GM19025 (cell line): Measurements from ENCODE around the gene SF3B6.
"Not testable (repeated sequence)": the region's sequence is repeated elsewhere in the genome, so short reads cannot be mapped to it uniquely, and the experiment has no call there.

Experiments used
- ATAC-seq: cut with Tn5 transposase; IDR thresholded peaks from one replicate; pipeline ENCODE4 v1.9.1; 2021; ENCODE audit warnings: mild to moderate bottlenecking, low read depth, moderate library complexity; ENCODE audit not compliant: unreplicated experiment

SF3B6 gene

DNA sequence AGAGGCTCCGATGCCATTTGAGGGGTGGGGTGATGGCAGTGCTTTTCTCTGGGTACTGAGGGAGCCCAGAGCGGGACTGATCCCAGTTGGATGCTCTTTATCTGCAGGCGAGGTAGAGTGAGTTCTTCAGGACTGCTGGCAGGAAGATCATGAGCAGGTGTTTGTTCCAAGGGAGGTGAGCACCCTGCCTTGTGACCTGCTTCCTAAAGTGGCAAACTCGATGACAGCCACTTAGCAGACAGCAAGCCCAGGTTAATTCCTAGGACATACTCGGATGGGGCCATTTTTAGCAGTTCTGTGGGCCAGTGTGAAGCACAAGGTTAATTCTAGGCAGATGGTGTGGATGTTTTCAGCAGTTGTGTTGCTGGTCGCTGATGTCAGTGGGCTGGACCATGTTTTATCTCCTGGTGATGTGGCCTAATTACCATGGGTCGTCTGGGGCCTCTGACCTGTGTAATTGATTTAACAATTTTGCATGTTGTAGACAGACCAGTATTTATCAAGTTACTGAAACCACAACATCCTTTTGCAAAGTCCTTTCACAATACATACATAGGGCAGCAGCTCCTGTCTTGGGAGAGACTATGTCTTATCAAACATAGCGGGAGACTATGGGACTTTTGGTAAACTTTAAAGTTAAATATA, 21.6 kb downstream of the SF3B6 start:
- no peak for ATAC-seq

DNA sequence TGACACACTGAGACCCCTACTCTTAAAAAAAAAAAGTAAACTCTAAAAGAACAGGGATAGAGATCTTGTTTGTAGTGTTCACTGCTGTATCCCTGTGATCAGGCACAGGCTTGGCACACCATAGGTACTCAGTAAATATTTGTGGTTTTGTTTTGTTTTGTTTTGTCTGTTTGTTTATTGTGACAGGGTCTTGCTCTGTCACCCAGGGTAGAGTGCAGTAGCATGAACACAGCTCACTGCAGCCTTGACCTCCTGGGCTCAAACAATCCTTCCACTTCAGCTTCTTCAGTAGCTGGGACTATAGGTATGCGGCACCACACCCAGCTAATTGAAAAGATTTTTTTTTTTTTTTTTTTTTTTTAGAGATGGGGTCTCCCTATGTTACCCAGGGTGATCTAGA, 23.2 kb downstream of the SF3B6 start:
- ATAC-seq = no peak

DNA sequence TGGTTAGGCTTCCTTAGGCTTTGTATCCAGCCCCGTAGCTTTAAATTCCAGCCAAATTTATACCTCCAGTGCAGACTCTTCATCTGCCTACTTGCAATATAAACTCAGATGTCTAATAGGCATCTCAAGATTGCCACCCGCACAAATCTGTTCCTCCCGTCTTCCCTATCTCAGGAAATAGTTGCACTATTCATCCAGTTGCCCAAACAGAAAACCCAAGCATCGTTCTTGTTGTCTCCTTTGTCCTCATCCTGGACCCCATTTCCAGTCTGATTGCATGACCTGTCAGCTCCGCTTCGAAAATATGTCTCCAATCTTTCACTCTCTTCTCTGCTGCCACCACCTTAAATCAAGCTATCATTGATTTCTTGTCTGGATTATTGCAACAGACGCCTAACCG, 24.3 kb downstream of the SF3B6 start:
- no peak for ATAC-seq

DNA sequence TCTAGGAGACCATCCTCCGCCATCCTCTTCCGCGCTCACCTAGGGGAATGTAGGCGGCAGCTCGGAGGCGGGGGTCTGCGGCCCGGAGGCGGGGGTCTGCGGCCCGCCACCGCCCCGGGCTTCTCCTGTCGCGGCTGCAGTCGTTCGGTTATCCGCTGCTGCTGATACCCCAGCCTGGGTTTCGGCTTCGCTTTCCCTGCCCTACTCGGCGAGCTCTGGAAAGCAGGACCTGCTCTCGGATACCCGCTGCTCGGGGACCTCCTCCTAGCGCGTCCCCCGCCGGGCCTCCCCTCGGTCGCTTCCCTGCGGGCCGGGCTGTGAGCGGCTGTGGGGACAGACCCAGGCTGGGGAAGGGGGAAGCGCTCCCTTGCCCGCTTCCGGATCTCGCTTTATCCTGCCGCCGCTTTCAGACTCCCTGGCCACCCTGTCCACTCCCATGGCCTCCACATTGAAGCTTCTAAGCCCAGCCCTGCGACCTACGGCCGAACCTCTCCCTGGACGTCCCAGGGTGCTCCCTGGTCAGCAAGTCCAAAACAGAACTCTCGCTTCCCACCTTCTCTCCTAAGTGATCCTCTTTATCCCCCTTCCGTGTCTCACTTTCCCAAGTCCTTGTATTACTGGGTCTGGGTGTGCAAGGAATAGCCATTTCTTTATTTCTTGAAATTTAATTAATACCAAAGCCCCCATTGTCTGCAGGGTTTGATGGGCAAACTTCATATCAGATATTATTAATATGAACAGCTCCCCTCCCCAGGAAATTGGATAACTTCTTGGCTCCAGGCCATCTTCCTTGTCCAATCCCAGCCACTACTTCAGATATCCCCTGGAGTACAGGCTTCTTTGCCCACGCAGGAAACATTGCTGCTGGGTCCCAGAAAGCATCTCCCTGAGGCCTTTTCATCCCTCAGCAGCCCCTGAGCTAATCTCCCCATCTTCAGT, 25.8 kb downstream of the SF3B6 start:
- no peak for ATAC-seq

DNA sequence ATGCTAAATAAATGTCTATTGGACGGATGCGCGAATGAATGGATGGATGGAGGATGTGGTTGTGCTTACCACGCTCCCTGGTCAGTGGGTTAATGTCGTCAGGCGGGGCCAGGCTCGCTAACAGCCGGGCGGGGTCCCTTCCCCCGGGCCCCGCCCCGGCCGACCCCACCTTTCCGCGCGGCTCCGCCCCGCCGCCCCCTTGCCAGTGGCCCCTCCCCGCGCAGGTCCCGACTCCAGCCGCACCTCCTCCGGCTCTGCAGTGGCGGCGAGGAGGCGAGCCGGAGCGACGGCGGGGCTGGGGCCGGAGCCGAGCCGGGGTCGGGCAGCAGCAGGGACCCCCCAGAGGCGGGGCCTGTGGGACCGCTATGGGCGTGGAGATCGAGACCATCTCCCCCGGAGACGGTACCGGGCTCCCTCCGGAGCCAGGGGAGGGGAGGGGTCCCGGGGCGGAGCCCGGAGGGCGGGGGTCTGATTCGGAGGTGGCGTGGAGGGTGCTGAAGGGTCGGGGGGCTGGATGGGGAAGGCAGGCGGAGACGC, 26.6 kb downstream of the SF3B6 start, which contains the start of gene FKBP1B:
FKBP1B (plus strand) TSS at position 257 of the 537 bp plus-strand sequence; CDS start at position 366, 109 bp downstream.
- no peak for ATAC-seq

- no peak for ATAC-seq
Observed at GRCh38 chr2:24048769-24049484, 27.2 kb downstream of the SF3B6 start.

DNA sequence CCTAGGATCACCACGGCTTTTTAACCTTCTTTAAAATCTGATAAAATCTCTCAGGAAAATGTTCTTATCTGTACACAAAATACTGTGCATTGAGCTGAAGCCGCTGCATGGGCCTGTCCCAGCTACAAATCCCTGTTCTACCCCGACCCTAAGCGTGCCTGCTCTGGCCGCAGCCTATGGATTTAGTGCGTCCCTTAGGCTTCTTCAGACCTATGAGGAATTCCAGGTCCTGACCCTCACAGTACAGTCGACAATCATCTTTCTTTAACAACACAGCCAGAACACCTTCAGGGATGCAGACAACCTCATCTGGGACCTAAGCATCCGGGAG, 28.5 kb downstream of the SF3B6 start:
- peak; percentile 3 for ATAC-seq

DNA sequence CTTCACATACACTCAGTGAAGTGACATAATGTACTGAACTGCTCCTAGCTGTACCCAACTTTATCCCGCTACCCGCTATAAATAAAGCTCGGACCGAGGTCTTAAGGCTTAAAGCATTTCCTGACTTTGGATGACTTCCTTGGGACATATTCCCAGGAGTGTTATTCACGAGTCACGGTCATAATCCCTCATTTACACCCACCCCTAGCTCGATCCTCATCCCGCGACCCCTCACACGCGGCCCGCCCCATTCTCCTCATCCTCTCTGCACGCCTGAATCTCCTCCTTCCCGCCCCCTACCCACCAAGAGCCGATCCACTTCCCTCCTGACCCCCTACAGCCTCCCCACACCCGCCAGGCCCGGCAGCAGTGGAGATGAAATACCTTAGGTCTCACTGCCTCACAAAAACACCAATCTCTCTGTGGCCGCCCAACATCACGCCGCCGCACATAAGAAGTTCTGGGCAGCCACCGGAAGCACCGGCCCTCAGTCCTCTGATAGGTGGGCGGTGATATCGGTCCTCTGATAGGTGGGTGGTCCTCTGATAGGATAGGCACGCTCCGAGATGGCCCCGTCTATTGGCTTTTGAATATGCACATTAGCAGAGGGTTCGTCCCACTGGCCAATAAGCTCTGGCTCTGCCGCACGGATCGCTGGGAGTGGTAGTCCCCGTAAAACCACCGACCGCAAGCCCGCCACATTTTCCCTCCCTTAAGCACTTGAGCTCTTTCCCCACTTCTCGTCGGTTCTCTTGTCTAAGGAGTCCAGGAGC, 29.0 kb downstream of the SF3B6 start, which contains the start of gene WDCP:
WDCP (minus strand) TSS at position 462 of the 773 bp plus-strand sequence. CDS start 7,897 bp downstream, outside the sequence.
- peak; percentile 98 for ATAC-seq

GRCh38 chr2:24046599-24046929, 29.6 kb downstream of the SF3B6 start:
- no peak for ATAC-seq

DNA sequence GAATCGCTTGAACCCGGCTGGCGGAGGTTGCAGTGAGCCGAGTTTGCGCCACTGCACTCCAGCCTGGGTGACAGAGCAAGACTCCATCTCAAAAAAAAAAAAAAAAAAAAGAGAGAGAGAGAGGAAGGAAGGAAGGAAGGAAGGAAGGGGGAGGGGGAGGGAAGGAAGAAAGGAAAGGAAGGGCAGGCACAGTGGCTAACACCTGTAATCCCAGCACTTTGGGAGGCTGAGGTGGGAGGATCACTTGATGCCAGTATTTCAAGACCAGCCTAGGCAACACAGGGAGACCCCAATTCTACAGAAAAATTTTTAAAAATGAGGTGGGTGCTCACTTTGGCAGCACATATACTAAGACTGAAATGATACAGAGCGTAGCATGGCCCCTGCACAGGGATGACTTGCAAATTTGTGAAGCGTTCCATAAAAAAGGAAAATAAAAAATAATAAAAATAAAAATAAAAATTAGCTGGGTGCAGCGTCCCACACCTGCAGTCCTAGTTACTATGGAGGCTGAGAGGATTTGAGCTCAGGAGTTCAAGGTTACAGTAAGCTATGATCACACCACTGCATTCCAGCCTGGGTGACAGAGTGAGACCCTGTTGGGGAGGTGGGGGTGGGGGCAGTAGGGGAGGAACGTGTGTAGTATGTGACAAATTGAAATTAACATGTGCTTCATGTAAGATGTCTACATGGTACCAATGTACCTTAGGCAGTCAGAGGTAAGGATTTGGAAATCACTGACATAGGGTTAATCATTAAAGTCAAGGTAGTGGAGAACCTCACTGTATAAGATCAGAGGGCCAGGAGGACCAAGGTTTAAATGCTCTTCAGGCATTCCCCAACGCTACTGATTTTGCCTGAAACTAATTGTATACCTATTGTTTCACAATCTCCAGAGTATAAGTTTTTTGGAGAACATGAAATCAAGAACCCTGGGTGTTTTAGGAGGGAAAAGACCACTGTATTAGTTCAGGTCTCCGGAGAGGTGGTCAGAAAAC, 30.3 kb downstream of the SF3B6 start:
- no peak for ATAC-seq

DNA sequence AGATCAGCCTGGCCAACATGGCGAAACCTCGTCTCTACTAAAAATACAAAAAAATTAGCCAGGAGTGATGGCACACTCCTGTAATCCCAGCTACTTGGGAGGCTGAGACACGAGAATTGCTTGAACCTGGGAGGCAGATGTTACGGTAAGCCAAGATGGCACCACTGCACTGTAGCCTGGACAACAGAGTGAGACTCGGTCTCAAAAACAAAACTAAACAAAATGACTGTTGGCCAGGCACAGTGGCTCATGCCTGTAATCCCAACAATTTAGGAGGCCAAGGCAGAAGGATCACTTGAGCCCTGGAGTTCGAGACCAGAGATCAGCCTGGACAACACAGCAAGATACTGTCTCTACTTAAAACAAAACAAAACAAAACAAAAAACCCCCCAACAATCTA, 33.0 kb downstream of the SF3B6 start:
- not testable (repeated sequence) for ATAC-seq

DNA sequence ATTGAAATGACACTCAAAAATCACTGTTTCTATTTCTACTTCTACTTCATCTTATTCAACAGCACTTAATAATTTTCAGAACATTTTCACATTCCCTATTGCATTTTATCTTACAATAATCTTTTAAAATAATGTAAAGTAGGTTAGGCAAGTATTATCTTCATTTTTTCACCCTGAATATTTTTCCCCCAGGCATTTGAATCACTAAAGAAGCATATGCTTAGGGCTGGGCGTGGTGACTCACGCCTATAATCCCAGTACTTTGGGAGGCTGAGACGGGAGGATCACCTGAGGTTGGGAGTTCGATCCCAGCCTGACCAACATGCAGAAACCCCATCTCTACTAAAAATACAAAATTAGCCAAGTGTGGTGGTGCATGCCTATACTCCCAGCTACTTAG, 35.6 kb downstream of the SF3B6 start:
- ATAC-seq = no peak

DNA sequence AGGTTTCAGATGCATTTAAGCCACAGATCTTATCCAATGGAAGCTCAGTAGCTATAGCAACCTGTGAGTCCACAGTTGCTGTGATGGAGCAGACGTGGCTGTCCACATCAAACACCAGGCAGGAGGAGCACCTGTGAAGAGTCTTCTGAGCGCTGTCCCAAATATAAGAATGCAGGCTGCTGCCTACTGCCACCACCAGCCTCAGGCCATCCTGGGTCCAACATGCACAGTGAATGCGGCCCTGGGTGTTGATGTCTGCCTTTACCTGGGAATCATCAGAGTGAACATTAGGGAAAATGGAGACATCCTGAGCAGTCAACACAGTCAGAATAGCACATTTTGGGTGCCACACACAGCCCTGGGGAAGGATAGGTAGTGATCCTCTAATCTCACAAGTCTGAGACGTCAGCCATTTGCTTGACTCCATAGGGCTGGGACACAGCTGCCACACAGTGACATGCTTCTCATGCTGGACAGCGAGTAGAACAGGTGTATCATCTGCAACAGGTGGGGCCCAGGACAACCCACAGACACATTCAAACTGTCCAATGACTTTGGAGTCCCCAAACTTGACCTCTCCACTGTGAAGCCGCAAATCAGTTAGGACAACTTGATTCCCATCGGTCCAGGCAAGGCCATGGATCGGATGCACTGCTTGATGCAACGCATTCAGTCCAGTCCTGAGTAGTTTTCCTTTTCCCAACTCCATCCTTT, 37.2 kb downstream of the SF3B6 start:
- ATAC-seq = no peak

DNA sequence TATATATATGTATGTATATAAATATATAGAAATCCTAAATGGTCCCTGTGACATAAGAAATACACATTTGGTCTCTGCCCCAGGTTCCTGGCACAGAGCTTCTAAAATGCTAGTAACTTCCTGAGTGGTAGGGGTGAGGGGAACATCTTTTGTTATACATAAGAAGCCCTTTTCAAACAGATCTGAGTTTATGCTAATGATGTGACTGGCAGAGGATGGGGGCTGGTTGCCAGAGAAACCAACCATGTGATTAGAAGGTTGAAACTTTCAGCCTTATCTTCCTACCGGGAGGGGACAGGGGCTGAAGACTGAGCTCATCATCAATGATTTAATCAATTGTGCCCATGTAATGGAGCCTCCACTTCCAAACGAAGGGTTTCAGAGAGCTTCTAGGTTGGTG, 49.9 kb downstream of the SF3B6 start:
- no peak for ATAC-seq

GRCh38 chr2:24024996-24025663, 51.0 kb downstream of the SF3B6 start:
- ATAC-seq = no peak

- no peak for ATAC-seq
Observed at GRCh38 chr2:24024018-24024417, 52.1 kb downstream of the SF3B6 start.

DNA sequence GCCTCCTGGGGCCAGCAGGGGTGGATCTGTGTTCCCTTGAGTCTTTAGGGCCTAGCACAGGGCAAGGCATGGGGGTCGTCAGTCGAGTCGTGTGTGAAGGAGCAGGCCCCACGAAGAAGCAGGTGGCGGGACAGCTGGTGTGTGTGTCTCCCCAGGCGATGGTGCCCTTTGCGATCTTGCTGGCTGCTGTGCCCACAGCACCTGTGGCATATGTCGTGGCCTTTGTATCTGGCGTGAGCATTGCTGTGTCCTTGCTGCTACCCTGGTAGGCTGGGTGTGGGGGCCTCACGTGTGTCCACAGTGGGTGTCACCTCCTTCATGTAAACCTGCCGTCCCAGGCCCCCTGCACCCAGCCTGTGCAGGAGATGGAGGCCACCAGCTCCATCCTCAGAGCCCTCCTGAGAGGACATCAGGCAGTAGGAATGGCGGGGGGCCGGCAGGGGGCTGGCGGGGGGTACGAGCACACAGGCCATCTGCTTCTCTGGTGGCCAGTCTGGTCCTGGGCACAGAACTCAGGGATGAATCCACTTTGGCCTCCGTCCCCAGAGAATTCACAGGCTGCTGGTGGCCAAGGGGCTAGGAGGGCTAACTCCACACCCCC, 53.1 kb downstream of the SF3B6 start:
- ATAC-seq = no peak
